Measurements from ENCODE around the gene PCDHGA9.
"Not testable (repeated sequence)": the region's sequence is repeated elsewhere in the genome, so short reads cannot be mapped to it uniquely, and the experiment has no call there.

PCDHGA9 gene

GRCh38 chr5:141414548-141415274 is 12.1 kb downstream of the PCDHGA9 start:
- DNase-seq: not testable (repeated sequence)

DNA sequence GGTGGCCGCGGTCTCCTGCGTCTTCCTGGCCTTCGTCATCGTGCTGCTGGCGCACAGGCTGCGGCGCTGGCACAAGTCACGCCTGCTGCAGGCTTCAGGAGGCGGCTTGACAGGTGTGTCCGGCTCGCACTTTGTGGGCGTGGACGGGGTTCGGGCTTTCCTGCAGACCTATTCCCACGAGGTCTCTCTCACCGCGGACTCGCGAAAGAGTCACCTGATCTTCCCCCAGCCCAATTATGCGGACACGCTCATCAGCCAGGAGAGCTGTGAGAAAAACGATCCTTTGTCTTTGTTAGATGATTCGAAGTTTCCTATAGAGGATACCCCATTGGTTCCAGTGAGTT is 12.7 kb downstream of the PCDHGA9 start:
- DNase-seq: not testable (repeated sequence)

DNA sequence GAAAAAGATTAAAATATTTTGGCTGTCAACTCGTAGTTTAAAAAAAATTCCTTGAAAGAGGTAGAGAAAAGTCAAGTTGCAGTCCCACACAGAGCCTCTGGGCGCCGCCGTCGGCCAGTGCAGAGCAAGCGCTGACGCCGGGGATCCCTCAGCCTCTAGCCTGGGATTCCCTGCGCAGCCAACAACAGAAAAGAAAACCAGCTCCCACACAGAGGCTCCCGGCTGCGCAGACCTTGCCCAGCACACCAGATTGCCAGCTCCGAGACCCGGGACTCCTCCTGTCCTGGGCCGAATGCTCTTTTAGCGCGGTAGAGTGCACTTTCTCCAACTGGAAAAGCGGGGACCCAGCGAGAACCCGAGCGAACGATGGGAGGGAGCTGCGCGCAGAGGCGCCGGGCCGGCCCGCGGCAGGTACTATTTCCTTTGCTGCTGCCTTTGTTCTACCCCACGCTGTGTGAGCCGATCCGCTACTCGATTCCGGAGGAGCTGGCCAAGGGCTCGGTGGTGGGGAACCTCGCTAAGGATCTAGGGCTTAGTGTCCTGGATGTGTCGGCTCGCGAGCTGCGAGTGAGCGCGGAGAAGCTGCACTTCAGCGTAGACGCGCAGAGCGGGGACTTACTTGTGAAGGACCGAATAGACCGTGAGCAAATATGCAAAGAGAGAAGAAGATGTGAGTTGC is 15.1 kb downstream of the PCDHGA9 start, which contains the start of gene PCDHGB7:
Gene PCDHGB7, plus strand, starts transcription at position 184 of the 679 bp plus-strand sequence. Its CDS starts 183 bp downstream, at position 367.
- DNase-seq: peak; percentile 53

- no peak for DNase-seq
These were observed 16.7 kb downstream of the PCDHGA9 start for GRCh38 chr5:141419074-141419880.

DNA sequence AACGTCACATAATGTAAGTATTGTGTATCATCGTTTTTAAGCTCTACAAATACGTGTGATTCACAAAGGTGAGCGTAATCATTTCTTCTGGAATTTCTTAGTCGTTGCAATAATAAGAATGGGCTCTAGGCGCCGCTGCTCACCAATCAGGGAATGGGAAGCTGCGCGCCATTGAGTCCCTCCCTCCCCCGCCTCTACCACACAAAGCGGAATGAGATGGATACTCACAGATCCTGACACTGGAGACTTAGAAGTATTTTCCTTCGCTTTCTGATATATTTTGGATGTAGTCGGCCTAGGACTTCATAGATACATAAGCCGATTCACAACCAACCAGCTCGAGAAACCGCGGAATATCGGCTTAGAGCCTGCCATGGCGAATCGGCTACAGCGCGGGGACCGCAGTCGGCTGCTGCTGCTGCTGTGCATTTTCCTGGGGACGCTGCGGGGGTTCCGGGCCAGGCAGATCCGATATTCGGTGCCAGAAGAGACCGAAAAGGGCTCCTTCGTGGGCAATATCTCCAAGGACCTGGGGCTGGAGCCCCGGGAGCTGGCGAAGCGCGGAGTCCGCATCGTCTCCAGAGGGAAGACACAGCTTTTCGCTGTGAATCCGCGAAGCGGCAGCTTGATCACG is 18.4 kb downstream of the PCDHGA9 start, which contains the start of gene PCDHGA11:
Gene PCDHGA11, plus strand, starts transcription at position 197 of the 634 bp plus-strand sequence. Its CDS starts 177 bp downstream, at position 374.
- peak; percentile 53 for DNase-seq

- DNase-seq: no peak
These were observed 18.9 kb downstream of the PCDHGA9 start for GRCh38 chr5:141421489-141421855.

- DNase-seq: no peak
These were observed 20.2 kb downstream of the PCDHGA9 start for GRCh38 chr5:141422742-141423291.

DNA sequence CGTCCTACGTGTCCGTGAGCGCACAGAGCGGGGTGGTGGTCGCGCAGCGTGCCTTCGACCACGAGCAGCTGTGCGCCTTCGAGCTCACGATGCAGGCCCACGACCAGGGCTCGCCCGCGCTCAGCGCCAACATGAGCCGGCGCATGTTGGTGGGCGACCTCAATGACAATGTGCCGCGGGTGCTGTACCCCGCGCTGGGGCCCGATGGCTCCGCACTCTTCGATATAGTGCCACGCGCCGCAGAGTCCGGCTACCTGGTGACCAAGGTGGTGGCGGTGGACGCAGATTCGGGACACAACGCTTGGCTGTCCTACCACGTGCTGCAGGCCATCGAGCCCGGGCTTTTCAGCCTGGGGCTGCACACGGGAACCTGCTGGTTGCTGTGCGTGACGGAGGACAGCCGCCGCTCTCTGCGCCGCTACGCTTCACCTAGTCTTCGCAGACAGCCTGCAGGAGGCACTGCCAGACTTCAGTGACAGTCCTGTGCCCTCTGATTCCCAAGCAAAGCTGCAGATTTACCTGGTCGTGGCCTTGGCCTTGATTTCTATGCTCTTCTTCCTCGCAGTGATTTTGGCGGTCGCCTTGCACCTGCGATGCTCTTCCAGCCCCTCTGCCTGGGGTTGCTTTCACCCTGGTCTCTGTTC is 25.3 kb downstream of the PCDHGA9 start:
- DNase-seq: no peak

DNA sequence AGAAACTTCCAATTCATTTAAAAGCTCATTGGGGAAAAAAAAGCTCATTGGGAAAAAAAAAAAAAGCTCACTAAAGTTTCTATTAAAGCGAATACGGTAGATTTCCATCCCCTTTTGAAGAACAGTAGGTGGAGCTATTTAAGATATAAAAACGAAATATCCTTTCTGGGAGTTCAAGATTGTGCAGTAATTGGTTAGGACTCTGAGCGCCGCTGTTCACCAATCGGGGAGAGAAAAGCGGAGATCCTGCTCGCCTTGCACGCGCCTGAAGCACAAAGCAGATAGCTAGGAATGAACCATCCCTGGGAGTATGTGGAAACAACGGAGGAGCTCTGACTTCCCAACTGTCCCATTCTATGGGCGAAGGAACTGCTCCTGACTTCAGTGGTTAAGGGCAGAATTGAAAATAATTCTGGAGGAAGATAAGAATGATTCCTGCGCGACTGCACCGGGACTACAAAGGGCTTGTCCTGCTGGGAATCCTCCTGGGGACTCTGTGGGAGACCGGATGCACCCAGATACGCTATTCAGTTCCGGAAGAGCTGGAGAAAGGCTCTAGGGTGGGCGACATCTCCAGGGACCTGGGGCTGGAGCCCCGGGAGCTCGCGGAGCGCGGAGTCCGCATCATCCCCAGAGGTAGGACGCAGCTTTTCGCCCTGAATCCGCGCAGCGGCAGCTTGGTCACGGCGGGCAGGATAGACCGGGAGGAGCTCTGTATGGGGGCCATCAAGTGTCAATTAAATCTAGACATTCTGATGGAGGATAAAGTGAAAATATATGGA is 27.9 kb downstream of the PCDHGA9 start, which contains the start of gene PCDHGA12:
Gene PCDHGA12, plus strand, starts transcription at position 176 of the 782 bp plus-strand sequence. Its CDS starts 253 bp downstream, at position 429.
- DNase-seq: no peak

- no peak for DNase-seq
These were observed 28.7 kb downstream of the PCDHGA9 start for GRCh38 chr5:141431286-141431685.

GRCh38 chr5:141432308-141432707 is 29.7 kb downstream of the PCDHGA9 start:
- DNase-seq: not testable (repeated sequence)

DNA sequence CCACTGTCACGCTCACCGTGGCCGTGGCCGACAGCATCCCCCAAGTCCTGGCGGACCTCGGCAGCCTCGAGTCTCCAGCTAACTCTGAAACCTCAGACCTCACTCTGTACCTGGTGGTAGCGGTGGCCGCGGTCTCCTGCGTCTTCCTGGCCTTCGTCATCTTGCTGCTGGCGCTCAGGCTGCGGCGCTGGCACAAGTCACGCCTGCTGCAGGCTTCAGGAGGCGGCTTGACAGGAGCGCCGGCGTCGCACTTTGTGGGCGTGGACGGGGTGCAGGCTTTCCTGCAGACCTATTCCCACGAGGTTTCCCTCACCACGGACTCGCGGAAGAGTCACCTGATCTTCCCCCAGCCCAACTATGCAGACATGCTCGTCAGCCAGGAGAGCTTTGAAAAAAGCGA is 30.1 kb downstream of the PCDHGA9 start:
- not testable (repeated sequence) for DNase-seq

DNA sequence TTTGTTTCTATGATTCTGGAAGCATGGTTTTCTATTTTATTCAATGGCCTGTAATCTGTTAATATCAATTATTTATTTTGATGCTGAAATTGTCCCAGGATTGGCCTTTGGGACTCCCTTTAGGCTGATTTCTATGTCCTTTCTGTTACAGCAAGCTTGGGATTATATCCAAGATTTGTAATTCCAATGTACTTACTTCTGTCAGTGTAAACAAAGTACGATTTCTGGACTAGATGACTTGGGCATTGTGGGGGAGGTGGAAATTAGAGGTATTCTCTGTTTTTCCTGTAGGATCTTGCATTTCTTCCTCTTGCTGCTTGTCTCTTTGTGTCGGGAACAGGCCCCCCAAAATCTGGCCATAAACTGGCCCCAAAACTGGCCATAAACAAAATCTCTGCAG is 31.4 kb downstream of the PCDHGA9 start:
- no peak for DNase-seq

DNA sequence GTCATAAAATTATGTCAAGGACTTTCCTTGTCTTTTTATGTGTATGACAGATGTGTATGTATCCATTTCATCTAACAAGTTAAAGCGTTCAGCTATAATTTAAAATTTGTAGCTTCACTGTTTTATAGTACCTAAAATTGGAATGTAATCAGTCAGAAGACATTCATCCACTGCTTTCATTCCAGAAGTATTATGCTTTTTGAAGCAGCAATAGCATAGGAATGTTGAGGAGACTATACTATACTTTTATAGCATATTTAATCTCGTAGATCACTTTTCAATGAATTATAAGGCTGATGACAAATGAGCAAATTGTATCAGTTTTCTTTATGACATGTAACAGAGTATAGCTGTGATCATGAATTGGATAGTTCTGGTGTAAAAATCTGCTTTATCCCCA is 34.6 kb downstream of the PCDHGA9 start:
- no peak for DNase-seq

DNA sequence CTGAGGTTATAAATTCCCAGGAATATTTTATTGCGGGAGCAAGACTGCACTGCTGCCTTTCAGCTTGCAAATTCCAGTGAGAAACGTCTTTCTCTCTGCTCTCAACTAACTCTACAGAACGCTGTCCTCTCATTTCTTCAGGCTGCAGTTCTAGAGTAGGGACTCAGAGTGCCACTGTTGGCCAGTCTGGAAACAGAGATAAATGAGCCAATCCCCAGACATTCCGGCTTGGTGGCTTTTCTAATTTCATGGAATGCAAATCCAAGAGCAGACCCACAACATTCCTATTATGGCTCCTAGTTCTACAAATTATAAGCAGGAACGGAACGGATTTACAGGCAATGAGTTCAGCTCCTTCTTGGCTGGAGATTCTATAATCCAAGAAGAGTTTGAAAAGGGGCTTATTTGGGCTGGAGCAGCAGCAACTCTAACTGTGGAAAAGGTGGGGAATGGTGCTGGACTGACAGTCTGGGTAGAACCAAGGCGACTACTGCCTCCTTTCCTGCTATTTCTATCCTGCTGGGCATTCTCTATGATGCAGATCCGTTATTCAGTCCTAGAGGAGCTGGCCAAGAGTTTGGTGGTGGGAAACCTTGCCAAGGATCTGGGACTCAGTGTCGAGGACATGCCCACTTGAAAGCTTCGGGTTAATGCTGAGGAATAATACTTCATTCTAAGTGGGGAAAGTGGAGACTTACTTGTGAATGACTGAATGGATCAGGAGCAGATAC is 37.0 kb downstream of the PCDHGA9 start:
- DNase-seq: no peak

DNA sequence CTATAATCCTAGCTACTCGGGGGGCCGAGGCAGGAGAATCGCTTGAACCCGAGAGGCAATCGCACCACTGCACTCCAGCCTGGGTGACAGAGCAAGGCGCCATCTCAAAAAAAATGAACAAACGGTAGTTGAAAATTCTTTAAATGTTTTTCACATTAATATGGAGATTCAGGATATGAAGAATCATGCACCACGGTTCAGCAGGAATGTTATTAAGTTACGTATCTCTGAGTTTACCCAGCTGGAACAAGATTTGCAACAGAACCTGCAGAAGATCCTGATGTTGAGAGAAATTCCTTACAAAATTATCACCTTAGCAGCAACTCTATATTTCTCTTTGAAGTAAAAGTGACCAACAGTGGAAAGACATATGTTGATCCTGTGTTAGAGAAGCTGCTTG is 37.8 kb downstream of the PCDHGA9 start:
- no peak for DNase-seq

GRCh38 chr5:141441571-141442170 is 39.1 kb downstream of the PCDHGA9 start:
- no peak for DNase-seq
